Activated CD4-positive, alpha-beta memory T cell treated with anti-CD3 and anti-CD28 coated beads, Interleukin-2, amount 10 ng/mL, durations not matched to agents 7 days and 5 days (primary cell): ENCODE data around the gene IL22RA1. TPM values are rescaled to one million over a fixed set of nuclear protein-coding genes. Genes with fewer than 3 reads are reported as not detected.

Experiments
- CTCF ChIA-PET: fragments of 350-600 bp; sonication (Branson Sonifier 250); formaldehyde crosslinking; loops from one replicate; lab custom pipeline; 2021; ENCODE audit warnings: antibody characterized with exemption, inconsistent platforms; lab: Charles Lee
- POLR2A ChIA-PET: fragments of 350-600 bp; sonication (Branson Sonifier 250); formaldehyde crosslinking; loops from one replicate; lab custom pipeline; 2021; ENCODE audit warnings: antibody characterized with exemption; lab: Charles Lee
- DNase-seq: peaks from one replicate; pipeline ENCODE4 v3.0.0-alpha.2; 2020
- H3K27ac Mint-ChIP-seq: one replicate; pipeline ENCODE4 v1.8.0; 2021; ENCODE audit warnings: mild to moderate bottlenecking, mixed read lengths
- H3K27me3 Mint-ChIP-seq: one replicate; pipeline ENCODE4 v1.8.0; 2021; ENCODE audit warnings: mixed read lengths
- H3K36me3 Mint-ChIP-seq: one replicate; pipeline ENCODE4 v1.8.0; 2021; ENCODE audit warnings: low read depth, mixed read lengths
- H3K4me1 Mint-ChIP-seq: one replicate; pipeline ENCODE4 v1.8.0; 2021; ENCODE audit warnings: mixed read lengths
- H3K4me3 Mint-ChIP-seq: one replicate; pipeline ENCODE4 v1.8.0; 2021; ENCODE audit warnings: mild to moderate bottlenecking, mixed read lengths
- H3K9me3 Mint-ChIP-seq: one replicate; pipeline ENCODE4 v1.8.0; 2021; ENCODE audit warnings: mixed read lengths
- total RNA-seq, 2 experiments: library from RNA; stranded (reverse); gene quantifications; one replicate each; pipeline ENCODE4 v1.2.3, GENCODE V29; 2021

Gene IL22RA1
- total RNA-seq, 2 experiments from 2014 or later, result not detected

- ChIA-PET CTCF (no interaction called here), POLR2A (interaction anchor here (0.6 kb wide), 1 partner anchor 76 kb away, joined by 3 read pairs; no protein-coding TSS in a partner anchor)
- Mint-ChIP-seq H3K4me3 (no peak overlapping the region), H3K27ac (no peak overlapping the region), H3K9me3 (no peaks in the 10 kb centered on the region), H3K4me1 (peaks cover 8% of the 10 kb centered on the region), H3K27me3 (peaks cover 2% of the 10 kb centered on the region), H3K36me3 (no peaks in the 10 kb centered on the region)
- no peak for DNase-seq
These were observed 37.4 kb downstream of the IL22RA1 start for GRCh38 chr1:24105368-24106160.

GRCh38 chr1:24104854-24105253, 38.1 kb downstream of the IL22RA1 start:
- DNase-seq, result no peak
- CTCF ChIA-PET, result no interaction called here
- Mint-ChIP-seq H3K36me3 (no peaks in the 10 kb centered on the region), H3K9me3 (no peaks in the 10 kb centered on the region), H3K27ac (no peak overlapping the region), H3K4me3 (no peak overlapping the region), H3K4me1 (peaks cover 8% of the 10 kb centered on the region), H3K27me3 (peaks cover 2% of the 10 kb centered on the region)
- POLR2A ChIA-PET, result no interaction called here

DNA sequence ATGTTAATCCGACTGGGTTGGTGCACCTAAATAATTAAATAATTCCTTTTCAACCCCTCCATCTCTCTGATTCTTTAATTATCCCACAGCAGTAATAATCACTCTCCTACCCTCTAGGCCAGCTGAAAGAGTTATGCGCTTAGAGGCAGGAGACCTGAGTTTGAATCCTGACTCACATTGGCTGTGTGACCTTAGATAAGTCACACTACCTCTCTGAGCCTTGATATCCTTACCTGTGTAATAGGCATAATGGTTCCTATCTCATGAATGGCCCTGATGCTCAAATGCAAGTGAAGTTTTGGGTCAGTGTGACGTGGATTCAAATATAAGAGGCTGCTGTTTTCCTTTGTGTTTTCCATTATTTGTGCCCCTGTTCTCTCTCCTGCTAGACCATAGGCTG, 39.1 kb downstream of the IL22RA1 start:
- Mint-ChIP-seq H3K27me3 (peaks cover 2% of the 10 kb centered on the region), H3K4me3 (no peak overlapping the region), H3K36me3 (no peaks in the 10 kb centered on the region), H3K4me1 (peaks cover 2% of the 10 kb centered on the region), H3K27ac (no peak overlapping the region), H3K9me3 (no peaks in the 10 kb centered on the region)
- DNase-seq, result no peak
- ChIA-PET POLR2A (no interaction called here), CTCF (interaction anchor here (0.9 kb wide), 1 partner anchor 46 kb away, joined by 3 read pairs; no protein-coding TSS in a partner anchor)

GRCh38 chr1:24103408-24103807, 39.5 kb downstream of the IL22RA1 start:
- Mint-ChIP-seq H3K27ac (no peak overlapping the region), H3K27me3 (peaks cover 2% of the 10 kb centered on the region), H3K36me3 (no peaks in the 10 kb centered on the region), H3K9me3 (no peaks in the 10 kb centered on the region), H3K4me3 (no peak overlapping the region), H3K4me1 (no peaks in the 10 kb centered on the region)
- DNase-seq, result no peak
- ChIA-PET POLR2A (no interaction called here), CTCF (no interaction called here)

- no peak for DNase-seq
- ChIA-PET POLR2A (no interaction called here), CTCF (no interaction called here)
- peaks cover 2% of the 10 kb centered on the region for H3K27me3 Mint-ChIP-seq
- H3K36me3 Mint-ChIP-seq, result no peaks in the 10 kb centered on the region
- no peak overlapping the region for H3K27ac Mint-ChIP-seq
- H3K4me1 Mint-ChIP-seq, result no peaks in the 10 kb centered on the region
- H3K9me3 Mint-ChIP-seq, result no peaks in the 10 kb centered on the region
- no peak overlapping the region for H3K4me3 Mint-ChIP-seq
These were observed 40.0 kb downstream of the IL22RA1 start for GRCh38 chr1:24102961-24103360.

- Mint-ChIP-seq H3K4me3 (no peak overlapping the region), H3K36me3 (no peaks in the 10 kb centered on the region), H3K9me3 (no peaks in the 10 kb centered on the region), H3K27me3 (peaks cover 2% of the 10 kb centered on the region), H3K27ac (no peak overlapping the region), H3K4me1 (no peaks in the 10 kb centered on the region)
- DNase-seq, result no peak
- ChIA-PET POLR2A (no interaction called here), CTCF (no interaction called here)
These were observed 40.9 kb downstream of the IL22RA1 start for GRCh38 chr1:24101796-24102586.

GRCh38 chr1:24100945-24101737, 41.8 kb downstream of the IL22RA1 start:
- ChIA-PET CTCF (interaction anchor here (0.6 to 1.1 kb wide), 2 partner anchors 11 to 60 kb away, joined by 3 read pairs; no protein-coding TSS in a partner anchor), POLR2A (no interaction called here)
- Mint-ChIP-seq H3K9me3 (no peaks in the 10 kb centered on the region), H3K36me3 (no peaks in the 10 kb centered on the region), H3K4me3 (no peak overlapping the region), H3K27ac (no peak overlapping the region), H3K27me3 (peaks cover 2% of the 10 kb centered on the region), H3K4me1 (no peaks in the 10 kb centered on the region)
- DNase-seq, result no peak

DNA sequence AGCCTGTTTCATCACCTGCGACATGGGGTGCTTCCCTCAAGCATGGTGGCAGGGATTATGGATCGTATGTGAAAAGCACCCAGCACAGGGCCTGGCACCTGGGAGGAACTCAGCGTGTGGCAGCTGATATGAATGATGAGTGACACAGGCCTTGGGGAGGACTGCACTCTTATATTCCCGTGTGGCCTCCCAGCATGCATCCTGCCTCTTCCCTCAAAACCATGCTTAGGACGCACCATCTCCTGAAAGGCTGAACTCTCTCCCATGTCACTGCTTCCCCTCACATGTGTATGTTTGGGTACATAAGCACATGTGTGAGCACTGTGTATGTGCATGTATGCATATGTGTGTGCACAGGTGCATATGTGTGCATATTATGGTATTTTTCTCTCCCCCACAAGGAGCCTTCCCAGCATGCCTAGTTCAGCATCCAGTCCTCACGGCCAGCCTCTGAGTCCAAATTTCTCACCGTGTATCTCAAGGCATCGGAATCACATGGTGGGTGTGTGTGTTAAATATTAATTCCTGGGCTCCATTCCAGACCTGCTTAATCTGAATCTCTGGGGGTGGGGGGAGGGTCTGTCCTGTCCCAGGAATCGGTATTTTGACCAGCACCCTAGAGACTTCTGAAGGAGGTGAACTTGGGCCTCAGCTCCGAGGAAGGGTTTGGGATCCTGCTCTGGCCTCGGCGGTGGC, 43.8 kb downstream of the IL22RA1 start:
- Mint-ChIP-seq H3K27ac (no peak overlapping the region), H3K4me1 (no peaks in the 10 kb centered on the region), H3K4me3 (no peak overlapping the region), H3K9me3 (no peaks in the 10 kb centered on the region), H3K36me3 (no peaks in the 10 kb centered on the region), H3K27me3 (peaks cover 1% of the 10 kb centered on the region)
- ChIA-PET POLR2A (no interaction called here), CTCF (no interaction called here)
- DNase-seq, result no peak

DNA sequence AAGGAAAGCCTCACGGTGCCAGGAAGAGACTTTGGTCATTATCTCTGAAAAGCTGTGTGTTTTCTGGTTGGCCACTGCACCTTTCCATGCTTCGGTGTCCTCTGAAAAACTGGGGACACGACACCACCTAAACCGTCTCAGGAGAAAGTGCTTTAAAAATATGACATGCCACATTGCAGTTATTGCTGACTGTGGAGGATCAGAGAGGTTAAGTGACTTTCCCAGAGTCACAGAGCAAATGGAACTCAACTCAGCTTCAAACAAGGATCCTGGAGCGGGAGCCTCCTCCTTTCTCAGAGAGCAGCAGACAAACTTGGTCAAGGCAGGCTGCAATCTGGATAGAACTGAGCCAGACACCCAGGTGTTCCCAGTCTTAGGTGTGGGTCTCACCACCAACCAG, 44.8 kb downstream of the IL22RA1 start:
- Mint-ChIP-seq H3K27me3 (no peaks in the 10 kb centered on the region), H3K4me1 (no peaks in the 10 kb centered on the region), H3K9me3 (no peaks in the 10 kb centered on the region), H3K36me3 (no peaks in the 10 kb centered on the region), H3K27ac (no peak overlapping the region), H3K4me3 (no peak overlapping the region)
- no peak for DNase-seq
- ChIA-PET CTCF (no interaction called here), POLR2A (no interaction called here)

DNA sequence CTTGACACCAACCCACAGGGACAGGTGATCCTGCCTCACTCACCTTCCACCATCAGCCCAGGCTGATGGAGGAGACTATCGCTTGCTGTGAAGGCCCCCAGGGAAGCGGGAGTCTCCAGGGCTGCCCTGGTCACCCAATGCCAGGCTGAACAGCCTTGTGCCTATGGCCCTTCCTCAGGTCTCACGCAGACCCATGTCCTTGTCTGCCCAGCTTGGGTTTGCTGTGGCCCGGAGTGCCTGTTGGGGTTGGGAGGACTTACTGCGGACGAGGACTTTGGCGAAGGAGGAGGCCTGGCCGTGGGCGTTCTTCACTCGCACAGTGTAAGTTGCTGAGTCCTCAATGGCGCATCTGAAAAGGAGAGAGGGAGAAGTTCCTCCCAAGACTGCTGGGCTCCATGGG, 45.3 kb downstream of the IL22RA1 start:
- Mint-ChIP-seq H3K27me3 (no peaks in the 10 kb centered on the region), H3K9me3 (no peaks in the 10 kb centered on the region), H3K36me3 (no peaks in the 10 kb centered on the region), H3K27ac (no peak overlapping the region), H3K4me3 (no peak overlapping the region), H3K4me1 (no peaks in the 10 kb centered on the region)
- POLR2A ChIA-PET, result no interaction called here
- no peak for DNase-seq
- CTCF ChIA-PET, result no interaction called here

DNA sequence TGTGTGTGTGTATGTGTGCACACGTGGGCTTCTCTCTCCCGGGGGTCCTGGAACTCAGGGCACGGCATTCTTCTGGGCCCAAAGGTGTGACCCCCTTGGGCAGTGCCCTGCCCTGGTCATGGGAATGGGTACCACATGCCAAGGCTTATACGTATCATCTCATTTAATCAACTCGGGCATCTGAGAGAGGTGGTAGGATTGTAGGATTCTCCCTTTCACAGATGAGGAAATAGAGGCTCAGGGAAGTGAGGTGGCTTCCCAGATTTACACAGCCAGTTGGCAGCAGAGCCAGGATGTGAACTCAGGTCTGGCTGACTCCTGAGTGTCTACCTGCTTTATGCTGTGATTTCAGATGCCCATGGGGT, 46.2 kb downstream of the IL22RA1 start:
- Mint-ChIP-seq H3K4me1 (no peaks in the 10 kb centered on the region), H3K36me3 (no peaks in the 10 kb centered on the region), H3K27me3 (no peaks in the 10 kb centered on the region), H3K27ac (no peak overlapping the region), H3K4me3 (no peak overlapping the region), H3K9me3 (no peaks in the 10 kb centered on the region)
- ChIA-PET POLR2A (no interaction called here), CTCF (no interaction called here)
- no peak for DNase-seq

GRCh38 chr1:24096009-24096738, 46.8 kb downstream of the IL22RA1 start:
- no peaks in the 10 kb centered on the region for H3K27me3 Mint-ChIP-seq

More at GRCh38 chr1:24096009-24096738, 46.8 kb downstream of the IL22RA1 start:
- H3K27ac Mint-ChIP-seq, result no peak overlapping the region
- ChIA-PET CTCF (no interaction called here), POLR2A (no interaction called here)
- no peaks in the 10 kb centered on the region for H3K36me3 Mint-ChIP-seq
- no peak overlapping the region for H3K4me3 Mint-ChIP-seq
- H3K4me1 Mint-ChIP-seq, result no peaks in the 10 kb centered on the region
- DNase-seq, result no peak
- no peaks in the 10 kb centered on the region for H3K9me3 Mint-ChIP-seq
